CD4-positive, alpha-beta T cell treated with Interleukin-10 for 1 hour (primary cell): ENCODE measurements around the gene TGFA.

Experiments used
- DNase-seq: peaks from one replicate; pipeline ENCODE4 v3.0.0-alpha.2; 2020

Gene TGFA

DNA sequence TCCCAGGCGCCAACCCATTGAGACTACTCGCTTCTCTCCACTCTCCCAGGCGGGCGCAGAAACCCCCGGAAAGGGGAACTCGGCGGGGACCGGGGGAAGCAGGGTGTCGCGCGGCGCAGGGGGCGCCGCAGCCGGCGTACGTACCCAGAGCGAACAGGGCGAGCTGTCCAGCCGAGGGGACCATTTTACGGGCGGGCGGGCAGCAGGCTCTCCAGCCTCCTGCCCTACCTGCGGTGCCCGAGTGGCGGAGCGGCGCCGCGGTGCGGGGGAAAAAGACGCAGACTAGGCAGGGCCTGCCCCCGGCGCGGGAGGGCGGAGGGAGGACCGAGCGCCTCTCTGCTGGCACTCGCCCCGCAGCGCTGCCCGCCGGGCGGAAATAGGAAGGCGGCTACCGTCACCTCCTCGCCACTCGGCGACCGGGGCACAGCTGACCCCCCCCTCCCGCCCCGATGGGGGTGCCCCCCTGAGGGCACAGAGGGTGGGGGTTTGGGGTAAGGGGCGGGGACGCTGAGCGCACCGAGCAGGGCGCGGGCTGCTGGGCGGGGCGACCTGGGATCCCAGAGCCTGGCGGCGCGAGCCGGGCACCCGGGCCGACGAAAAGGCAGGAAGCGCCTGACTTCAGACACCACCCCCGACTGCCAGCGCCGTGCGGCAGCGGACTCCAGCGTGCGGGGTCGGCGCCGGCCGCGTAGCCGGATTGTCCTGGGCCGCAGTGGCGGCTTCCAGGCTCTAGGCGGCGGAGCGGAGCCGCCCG, at the start of gene TGFA:
Gene TGFA (minus strand): TSS at position 243 of the 754 bp plus-strand sequence. CDS start 59 bp downstream, at position 184.
- peak; percentile 76 for DNase-seq

DNA sequence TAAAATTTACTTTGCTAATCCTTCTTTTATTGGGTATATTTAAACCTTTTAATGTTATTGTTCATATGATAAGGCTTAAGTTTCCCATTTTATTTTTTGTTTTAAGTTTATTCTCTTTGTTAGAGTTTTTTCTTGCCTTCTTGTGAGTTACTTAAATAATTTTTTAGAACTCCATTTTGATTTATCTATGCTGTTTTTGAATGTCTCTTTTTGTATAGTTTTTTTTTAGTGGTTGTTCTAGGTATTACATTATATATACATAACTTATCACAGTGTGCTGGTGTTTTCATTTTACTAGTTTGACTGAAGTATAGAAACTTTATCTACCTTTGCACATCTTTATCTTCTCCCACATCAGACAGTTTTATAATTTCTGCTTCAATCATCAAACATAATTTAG, 49.4 kb upstream of the TGFA start:
- no peak for DNase-seq

DNA sequence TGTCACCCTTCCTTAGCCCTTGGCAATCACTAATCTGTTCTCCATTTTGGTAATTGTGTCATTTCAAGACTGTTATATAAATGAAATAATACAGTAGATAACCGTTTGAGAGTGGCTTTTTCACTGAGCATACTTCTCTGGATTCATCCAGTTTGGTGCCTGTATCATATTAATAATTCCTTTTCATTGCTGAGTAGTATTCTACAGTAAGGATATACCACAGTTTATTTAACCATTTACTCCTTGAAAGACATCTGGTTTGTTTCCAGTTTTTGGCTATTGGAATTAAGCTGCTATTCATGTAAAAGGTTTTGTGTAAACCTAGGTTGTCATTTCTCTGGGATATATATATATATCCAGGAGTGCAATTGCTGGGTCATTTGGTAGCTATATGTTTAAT, 44.6 kb upstream of the TGFA start:
- DNase-seq: no peak

GRCh38 chr2:70596739-70597138, 43.1 kb upstream of the TGFA start:
- no peak for DNase-seq

DNA sequence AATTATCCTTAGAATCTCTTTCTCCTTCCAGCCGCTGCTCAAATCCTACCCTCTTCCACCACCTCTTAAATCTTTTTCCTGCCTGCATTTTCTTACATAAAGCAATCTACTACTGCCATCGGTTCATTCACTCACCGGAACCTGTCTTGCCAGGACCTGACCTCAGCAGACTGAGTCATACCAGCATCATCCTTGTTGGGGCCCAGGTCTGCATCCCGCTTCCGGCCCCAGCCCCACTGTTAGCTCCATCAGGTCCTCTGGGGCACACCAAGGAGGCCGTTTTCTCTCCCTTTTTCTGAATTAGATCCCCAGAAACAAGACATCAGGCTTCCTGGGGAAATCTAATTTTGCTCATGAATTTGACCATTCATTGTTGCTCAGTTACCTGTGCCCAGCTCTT, 42.7 kb upstream of the TGFA start:
- DNase-seq: no peak

DNA sequence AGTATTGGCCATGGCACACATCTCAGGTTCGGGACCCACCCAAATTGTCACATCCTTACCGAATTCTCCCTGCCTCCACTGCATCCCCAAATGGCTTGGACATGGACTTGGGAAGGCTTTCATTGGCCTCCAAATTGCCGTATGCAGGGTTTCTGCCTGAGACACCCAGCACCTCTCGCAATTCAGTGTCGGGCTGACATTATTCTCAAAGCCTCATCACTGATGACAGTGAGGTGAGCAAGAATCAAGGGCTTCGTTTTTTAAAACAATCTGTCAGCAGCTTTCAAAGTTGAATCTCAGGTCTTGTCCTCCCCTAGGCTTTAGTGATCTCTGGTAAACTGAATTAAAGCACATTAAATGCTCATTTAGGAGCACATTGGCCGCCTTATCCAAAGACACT, 29.5 kb upstream of the TGFA start:
- DNase-seq: no peak

GRCh38 chr2:70580352-70580751, 26.7 kb upstream of the TGFA start:
- DNase-seq: no peak

DNA sequence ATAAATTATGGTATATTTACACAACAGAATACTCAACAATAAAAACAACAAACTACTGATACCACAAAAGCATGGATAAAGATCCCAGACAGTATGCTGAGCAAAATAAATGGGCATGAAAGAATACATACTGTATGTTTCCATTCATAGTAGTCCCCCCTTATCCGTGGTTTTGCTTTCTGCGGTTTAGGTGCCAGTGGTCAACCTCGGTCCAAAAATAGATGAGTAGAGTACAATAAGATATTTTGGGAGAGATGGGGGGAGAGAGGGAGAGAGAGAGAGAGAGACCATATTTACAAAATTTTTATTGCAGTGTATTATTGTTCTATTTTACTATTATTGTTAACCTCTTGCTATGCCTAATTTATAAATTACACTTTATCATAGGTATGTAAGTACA, 21.0 kb upstream of the TGFA start:
- no peak for DNase-seq

DNA sequence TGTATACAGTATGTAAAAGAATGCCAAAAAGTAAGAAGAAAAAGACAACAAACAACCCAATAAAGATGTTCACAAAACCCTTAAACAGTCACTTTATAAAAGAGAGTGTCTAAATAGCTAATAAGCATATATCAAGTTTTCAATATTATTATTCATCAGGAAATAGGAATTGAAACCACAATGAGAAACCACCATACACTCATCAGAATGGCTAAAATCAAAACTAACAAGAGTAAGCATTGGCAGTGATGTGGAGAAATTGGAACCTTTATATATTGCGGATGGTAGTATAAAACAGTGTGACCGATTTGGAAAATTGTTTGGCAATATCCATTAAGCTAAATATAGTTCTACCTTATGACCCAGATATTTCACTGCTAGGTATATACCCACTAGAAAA, 20.5 kb upstream of the TGFA start:
- no peak for DNase-seq

DNA sequence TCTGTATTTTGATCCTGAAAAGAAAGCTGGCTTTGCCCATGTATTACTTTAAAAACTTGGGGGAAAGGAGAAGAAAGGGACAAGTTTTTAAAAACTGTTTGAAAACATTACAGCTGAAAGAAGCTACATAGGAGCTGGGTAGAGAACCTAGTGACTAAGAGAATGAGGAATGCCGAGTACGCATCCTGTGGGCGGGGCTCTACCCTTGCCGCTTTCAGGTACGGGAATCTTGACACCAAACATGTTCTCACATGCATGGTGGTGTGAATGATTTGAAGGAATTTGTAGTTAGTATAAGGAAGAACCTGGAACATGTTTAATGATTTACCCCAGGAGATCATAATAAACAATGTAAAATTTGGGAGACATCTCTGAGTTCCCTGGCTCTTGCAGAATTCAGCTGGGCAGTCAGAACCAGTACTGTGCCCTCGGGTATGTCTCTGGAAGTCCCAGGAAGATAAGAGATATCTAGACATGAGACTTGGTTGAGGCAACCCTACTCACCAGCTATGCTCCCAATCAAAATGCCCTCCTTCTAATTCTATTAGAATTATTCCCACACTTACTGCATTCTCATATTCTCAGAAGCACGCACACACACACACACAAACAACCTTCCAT, 16.5 kb upstream of the TGFA start:
- DNase-seq: no peak

DNA sequence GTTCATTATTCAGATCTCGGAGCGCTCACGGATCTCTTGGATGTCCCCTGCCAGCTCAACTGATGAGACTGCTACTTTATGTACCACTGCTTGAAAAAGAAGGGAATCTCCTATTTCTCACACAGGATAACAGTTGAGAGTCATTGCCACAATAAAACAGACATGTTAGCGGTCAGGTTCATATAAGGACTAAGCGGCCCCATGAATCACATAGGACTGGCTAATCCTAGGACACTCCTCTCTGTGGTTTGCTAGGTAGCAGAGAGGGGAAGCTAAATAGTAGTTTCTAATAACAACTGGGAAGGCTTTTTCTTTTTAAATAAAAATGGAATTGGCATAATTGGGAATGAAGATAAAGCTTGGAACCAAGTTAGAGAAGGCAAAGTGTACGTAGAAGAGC, 15.9 kb upstream of the TGFA start:
- DNase-seq: no peak

- DNase-seq: no peak
Observed at GRCh38 chr2:70566906-70567305, 13.3 kb upstream of the TGFA start.

- no peak for DNase-seq
Observed at GRCh38 chr2:70566464-70566863, 12.8 kb upstream of the TGFA start.

GRCh38 chr2:70565039-70565731, 11.6 kb upstream of the TGFA start:
- no peak for DNase-seq

GRCh38 chr2:70561893-70562292, 8.3 kb upstream of the TGFA start:
- no peak for DNase-seq

- no peak for DNase-seq
Observed at GRCh38 chr2:70560442-70560841, 6.8 kb upstream of the TGFA start.

DNA sequence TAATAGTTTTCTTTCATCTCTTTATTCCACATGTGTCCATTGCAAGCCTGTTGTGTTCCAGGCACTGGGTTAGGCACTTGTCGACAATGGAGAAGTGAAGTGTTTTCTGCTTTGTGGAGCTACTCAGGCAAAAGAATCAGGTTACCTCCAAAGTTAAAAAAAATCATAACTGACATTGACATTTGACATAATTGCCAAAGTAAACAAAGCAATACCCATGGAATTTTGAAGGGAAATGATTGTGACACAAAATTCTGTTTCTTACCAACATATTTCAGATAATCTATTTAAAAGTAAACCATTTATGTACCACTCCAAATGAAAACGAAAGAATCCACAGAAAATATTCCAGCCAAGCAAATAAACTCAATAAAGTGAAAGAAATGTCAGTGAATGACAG, 6.4 kb upstream of the TGFA start:
- no peak for DNase-seq

DNA sequence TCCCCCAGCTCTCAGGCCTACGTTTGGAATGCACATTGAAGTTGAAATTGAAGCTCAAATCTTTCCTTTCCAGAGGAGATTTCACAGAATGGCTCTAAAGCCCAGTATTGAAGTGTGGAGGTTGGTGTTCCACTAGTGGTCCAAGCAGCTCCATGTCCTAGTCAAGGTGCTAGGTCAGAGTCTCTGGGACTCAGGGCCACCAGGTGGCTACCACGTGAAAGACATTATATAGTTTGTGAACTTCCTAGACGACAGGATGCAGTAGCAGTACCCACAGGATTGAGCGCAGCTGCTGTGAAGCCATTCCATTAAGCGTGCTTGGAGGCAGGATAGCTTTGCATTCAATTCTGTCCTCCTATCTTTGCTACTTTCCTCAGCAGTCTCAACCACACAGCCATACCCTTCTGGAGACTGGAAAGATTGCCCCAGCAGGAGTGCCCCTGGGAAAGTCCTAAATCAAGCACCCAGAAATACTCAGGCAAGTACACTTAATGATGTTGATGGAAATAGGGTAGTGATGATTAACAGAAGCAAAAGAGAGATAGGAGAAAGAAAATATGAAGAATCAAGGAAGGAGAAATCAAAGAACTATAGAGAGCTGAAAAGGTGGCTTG, 4.7 kb upstream of the TGFA start:
- no peak for DNase-seq

DNA sequence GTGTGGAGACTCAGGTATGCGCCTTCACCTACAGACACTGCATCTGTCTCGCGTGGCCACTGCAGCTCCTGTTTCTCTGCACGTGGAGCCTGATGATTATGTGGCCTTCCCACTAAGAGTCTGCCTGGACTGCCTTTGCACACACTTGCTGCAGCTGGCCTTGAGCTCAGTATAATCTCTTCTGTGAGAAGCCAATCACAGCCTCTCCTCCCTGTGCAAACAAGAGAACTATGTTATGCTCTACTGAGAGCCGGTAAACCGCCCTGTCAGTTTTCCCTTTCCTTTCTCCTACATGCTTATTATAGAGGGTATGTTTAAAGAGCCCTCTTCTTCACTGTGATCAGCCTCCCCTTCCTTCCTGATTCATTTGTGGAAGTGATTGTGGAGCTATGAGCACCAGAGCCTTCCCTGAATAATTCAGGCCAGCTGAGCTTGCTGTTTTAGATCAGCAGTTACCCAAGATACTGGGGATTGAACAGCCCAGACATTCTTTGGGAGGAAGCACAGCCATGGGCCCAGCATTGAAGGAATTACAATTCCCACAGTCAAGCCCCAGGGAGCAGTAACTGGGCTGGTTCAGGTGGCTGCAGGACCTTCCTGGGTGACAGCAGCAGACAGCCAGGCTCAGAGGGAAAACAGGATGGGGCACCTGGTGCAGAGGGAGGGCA, 3.7 kb upstream of the TGFA start:
- no peak for DNase-seq

DNA sequence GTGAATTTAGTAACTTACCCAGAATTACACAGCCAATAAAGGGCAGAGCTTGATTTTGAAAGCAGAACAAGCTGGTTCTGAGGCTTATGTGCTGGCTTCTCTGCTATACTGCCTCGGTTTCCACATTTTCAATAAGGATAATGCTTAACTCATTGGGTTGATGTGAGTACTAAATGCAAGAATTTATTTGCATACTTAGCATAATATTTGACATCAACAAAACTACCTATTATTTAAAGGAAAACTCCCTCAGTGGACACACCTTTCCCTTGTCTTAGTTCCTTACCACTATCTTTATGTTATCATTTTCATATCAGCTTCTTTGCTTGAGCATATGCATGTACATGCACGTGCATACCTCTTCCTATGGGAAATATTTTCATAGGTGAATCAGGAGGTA, 3.0 kb upstream of the TGFA start:
- no peak for DNase-seq

DNA sequence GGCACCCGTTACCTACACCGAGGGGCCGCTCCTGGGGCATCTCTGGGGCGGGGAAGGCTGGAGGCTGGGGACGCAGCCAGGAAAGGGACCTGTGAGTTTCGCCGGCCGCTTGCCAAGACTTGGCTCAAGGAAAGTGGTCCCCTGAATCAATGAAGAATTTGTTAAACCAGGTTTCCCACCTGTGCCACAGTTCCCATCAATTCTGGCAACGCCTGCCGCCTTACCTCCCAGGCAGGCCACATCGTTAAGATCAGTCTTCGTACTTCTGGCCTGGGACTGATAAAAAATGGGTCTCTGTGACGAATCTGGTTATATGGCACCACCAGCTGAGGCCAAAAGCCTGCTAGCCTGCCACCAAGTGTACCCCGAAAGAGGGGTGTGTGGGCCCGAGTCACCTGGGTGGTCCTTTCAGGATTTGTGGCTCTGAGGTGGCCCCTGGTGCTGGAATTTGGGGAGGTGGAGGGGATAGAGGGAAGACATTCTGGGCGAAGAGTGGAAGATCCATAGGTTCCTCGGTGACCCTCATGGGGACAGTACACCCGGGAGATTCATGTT, 789 bp upstream of the TGFA start:
- DNase-seq: no peak

GRCh38 chr2:70553334-70553583, 367 bp downstream of the TGFA start:
- DNase-seq: no peak
